Endothelial cell (in vitro differentiated cells): ENCODE results near the gene LIPM. TPM values are rescaled to one million over a fixed set of nuclear protein-coding genes. Genes with fewer than 3 reads are reported as not detected.

Experiments
- DNase-seq: peaks from one replicate; pipeline ENCODE4 v3.0.0; 2021; ENCODE audit warnings: low spot score
- H3K27ac Mint-ChIP-seq: one replicate; pipeline ENCODE4 v1.8.0; 2021; ENCODE audit warnings: mixed read lengths, inconsistent platforms; ENCODE audit not compliant: unreplicated experiment
- H3K27me3 Mint-ChIP-seq: one replicate; pipeline ENCODE4 v1.8.0; 2021; ENCODE audit warnings: mild to moderate bottlenecking, moderate library complexity, mixed read lengths, inconsistent platforms; ENCODE audit not compliant: unreplicated experiment
- H3K36me3 Mint-ChIP-seq: one replicate; pipeline ENCODE4 v1.8.0; 2021; ENCODE audit warnings: mild to moderate bottlenecking, low read depth, mixed read lengths, inconsistent platforms; ENCODE audit not compliant: unreplicated experiment
- H3K4me1 Mint-ChIP-seq: one replicate; pipeline ENCODE4 v1.8.0; 2021; ENCODE audit warnings: mild to moderate bottlenecking, mixed read lengths, inconsistent platforms; ENCODE audit not compliant: unreplicated experiment
- H3K4me3 Mint-ChIP-seq: one replicate; pipeline ENCODE4 v1.8.0; 2021; ENCODE audit warnings: mild to moderate bottlenecking, mixed read lengths, inconsistent platforms; ENCODE audit not compliant: unreplicated experiment
- H3K9me3 Mint-ChIP-seq: one replicate; pipeline ENCODE4 v1.8.0; 2021; ENCODE audit warnings: mixed read lengths, inconsistent platforms; ENCODE audit not compliant: unreplicated experiment
- CTCF ChIP-seq: fragments of 200-600 bp; sonication (generic); IDR thresholded peaks from one replicate; pipeline ENCODE4 v1.5.0; 2021; ENCODE audit warnings: antibody characterized with exemption; ENCODE audit not compliant: unreplicated experiment
- total RNA-seq: library from RNA; stranded (reverse); fragmentation: NEBNext Ultra II Directional; extraction: Animal tissue kit (Norgen Biotek cat#: 25700); gene quantifications from one replicate; pipeline ENCODE4 v1.2.1, GENCODE V29; 2021; ENCODE audit not compliant: unreplicated experiment

LIPM gene
- total RNA-seq, 1 donor from 2014 or later = 0.31 TPM

DNA sequence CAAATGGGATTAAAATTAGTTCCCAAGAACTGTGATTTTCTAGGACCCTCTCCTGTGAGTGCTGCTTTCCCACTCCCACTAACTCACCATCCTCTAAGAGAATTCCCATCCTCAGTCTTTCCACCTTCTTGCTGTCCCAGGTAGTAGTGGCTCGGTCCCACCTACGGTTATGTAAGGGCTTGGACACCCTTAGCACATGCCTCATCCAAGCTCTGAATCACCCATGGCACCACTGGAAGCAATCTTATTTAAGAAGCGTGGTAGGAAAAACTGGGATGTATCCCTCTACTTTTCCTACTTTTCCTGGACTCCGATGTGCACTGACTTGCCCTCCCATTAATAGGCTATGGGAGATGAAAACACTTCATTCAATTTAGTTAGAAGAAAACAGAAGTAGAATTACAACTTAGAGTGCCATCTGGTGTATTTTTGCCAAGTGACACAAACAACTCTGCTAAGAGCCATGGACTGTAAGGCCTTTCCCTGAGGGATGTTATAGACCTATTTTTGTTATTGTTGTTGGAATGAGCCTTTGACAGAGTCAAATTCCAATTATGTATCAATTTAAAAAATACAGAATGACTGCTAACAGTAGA, 62.8 kb downstream of the LIPM start:
- H3K4me1 Mint-ChIP-seq = no peaks in the 10 kb centered on the region
- no peak for TF ChIP-seq CTCF

DNA sequence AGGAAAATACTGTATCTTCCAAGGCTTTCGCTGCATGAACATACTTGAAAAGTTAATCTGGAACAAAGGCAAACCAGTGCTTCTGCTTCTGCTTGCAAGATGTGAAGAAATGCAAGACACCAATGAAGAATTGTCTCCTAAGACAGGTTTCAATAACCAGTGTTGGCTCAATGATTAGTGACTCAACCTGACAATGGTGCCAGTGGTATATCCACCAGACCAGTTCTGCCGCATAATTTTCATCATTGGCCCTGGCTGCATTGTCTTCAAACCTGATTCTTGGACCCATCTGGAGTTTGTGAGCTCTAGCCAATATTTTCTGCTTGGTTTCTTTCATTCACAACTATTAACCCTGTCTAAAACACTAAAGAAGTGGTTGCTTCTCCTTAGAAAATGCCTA, 63.9 kb downstream of the LIPM start:
- Mint-ChIP-seq H3K27me3 (peaks cover 3% of the 10 kb centered on the region), H3K4me1 (no peaks in the 10 kb centered on the region), H3K9me3 (no peaks in the 10 kb centered on the region), H3K36me3 (no peaks in the 10 kb centered on the region), H3K4me3 (no peak overlapping the region), H3K27ac (no peak overlapping the region)
- no peak for DNase-seq
- TF ChIP-seq CTCF = no peak

More for the DNA sequence above, 62.8 kb downstream of the LIPM start:
- Mint-ChIP-seq H3K9me3 (no peaks in the 10 kb centered on the region), H3K27ac (no peak overlapping the region), H3K27me3 (peaks cover 3% of the 10 kb centered on the region), H3K4me3 (no peak overlapping the region), H3K36me3 (no peaks in the 10 kb centered on the region)
- DNase-seq = no peak

DNA sequence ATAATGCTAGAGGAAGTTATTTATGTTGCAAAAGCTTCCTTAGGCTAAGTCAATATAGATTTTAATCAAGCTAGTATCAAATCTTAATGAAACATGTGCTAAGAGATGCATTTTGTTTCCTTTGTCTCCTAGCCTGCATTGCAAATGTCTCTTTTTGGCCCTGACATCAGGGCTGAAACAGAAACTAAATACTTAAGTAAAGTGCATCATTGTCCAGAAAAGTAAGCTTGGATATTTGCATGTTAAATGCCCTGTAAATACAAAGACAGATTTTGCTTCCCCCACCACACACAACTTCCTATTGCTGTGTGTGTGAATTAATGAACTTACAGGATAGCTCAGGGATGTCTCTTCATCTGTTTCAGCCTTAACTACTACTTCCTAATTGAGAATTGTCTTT, 67.6 kb downstream of the LIPM start:
- Mint-ChIP-seq H3K4me1 (no peaks in the 10 kb centered on the region), H3K4me3 (no peak overlapping the region), H3K36me3 (no peaks in the 10 kb centered on the region), H3K9me3 (no peaks in the 10 kb centered on the region), H3K27ac (no peak overlapping the region), H3K27me3 (no peaks in the 10 kb centered on the region)
- TF ChIP-seq CTCF = no peak
- DNase-seq = no peak

Other genes starting within 250 kb of the LIPM start
- gene RNLS, start 219.4 kb upstream of the LIPM start, total RNA-seq = 6.0 TPM
- gene LIPJ, start 216.0 kb upstream of the LIPM start, total RNA-seq = not detected
- not detected for gene LIPF, start 138.3 kb upstream of the LIPM start, total RNA-seq
- gene LIPK, start 96.5 kb upstream of the LIPM start, total RNA-seq = not detected
- not detected for gene LIPN, start 42.7 kb upstream of the LIPM start, total RNA-seq
- not detected for gene ANKRD22, start 49.1 kb downstream of the LIPM start, total RNA-seq
- gene STAMBPL1, start 77.5 kb downstream of the LIPM start, total RNA-seq = 3.3 TPM
- gene ACTA2, start 150.0 kb downstream of the LIPM start, total RNA-seq = 98.5 TPM
- gene FAS, start 188.1 kb downstream of the LIPM start, total RNA-seq = 23.0 TPM